Measurements from ENCODE around the gene ASIC4. TPM values are rescaled to one million over a fixed set of nuclear protein-coding genes. Genes with fewer than 3 reads are reported as not detected.

ASIC4 gene, protein sequence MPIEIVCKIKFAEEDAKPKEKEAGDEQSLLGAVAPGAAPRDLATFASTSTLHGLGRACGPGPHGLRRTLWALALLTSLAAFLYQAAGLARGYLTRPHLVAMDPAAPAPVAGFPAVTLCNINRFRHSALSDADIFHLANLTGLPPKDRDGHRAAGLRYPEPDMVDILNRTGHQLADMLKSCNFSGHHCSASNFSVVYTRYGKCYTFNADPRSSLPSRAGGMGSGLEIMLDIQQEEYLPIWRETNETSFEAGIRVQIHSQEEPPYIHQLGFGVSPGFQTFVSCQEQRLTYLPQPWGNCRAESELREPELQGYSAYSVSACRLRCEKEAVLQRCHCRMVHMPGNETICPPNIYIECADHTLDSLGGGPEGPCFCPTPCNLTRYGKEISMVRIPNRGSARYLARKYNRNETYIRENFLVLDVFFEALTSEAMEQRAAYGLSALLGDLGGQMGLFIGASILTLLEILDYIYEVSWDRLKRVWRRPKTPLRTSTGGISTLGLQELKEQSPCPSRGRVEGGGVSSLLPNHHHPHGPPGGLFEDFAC
- under 1 TPM in 1 of 3 donors, not detected in 2; 0.08 TPM for total RNA-seq

DNA sequence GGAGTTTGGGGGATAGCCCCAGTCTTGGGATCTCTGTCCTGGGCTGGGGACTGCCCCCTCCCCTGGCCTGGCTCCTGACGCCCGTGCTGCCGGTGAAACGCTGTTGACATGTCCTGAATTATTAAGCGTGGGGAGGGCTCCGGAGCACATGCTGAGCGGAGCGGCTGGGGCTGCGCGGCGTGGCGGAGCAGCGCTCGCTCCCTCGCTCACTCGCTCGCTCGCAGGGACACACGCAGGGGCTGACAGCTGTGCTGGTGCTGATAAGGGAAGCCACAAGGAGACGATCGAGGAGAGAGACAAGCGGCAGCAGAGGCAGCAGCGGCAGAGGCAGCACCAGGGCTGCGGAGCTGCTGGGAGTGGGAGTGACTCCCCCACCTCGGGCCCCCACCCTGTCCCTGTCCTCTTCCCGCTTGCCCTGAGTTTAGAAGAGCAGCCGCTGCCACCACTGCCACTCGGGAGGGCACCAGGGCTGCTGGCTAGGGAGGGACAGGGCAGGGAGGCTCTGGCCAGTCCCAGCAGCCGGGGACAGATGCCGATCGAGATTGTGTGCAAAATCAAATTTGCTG is at the start of gene ASIC4:
ASIC4 (plus strand) TSS at position 287 of the 566 bp plus-strand sequence; CDS start at position 530, 243 bp downstream.
- H3K4me1 Mint-ChIP-seq (ENCODE audit: low read depth), result peaks cover 25% of the 10 kb centered on the region
- peaks cover 88% of the 10 kb centered on the region for H3K27me3 Mint-ChIP-seq (ENCODE audit: low read depth)
- DNase-seq (no peak), ATAC-seq (peak; percentile 23 to 29)
- no peaks in the 10 kb centered on the region for H3K9me3 Mint-ChIP-seq
- H3K4me3 Mint-ChIP-seq, result peak within 1 kb of the TSS; percentile 48
- H3K36me3 Mint-ChIP-seq (ENCODE audit: insufficient read depth), result no peaks in the 10 kb centered on the region

GRCh38 chr2:219465659-219466561 is 48.4 kb upstream of the ASIC4 start:
- no peak for ATAC-seq

DNA sequence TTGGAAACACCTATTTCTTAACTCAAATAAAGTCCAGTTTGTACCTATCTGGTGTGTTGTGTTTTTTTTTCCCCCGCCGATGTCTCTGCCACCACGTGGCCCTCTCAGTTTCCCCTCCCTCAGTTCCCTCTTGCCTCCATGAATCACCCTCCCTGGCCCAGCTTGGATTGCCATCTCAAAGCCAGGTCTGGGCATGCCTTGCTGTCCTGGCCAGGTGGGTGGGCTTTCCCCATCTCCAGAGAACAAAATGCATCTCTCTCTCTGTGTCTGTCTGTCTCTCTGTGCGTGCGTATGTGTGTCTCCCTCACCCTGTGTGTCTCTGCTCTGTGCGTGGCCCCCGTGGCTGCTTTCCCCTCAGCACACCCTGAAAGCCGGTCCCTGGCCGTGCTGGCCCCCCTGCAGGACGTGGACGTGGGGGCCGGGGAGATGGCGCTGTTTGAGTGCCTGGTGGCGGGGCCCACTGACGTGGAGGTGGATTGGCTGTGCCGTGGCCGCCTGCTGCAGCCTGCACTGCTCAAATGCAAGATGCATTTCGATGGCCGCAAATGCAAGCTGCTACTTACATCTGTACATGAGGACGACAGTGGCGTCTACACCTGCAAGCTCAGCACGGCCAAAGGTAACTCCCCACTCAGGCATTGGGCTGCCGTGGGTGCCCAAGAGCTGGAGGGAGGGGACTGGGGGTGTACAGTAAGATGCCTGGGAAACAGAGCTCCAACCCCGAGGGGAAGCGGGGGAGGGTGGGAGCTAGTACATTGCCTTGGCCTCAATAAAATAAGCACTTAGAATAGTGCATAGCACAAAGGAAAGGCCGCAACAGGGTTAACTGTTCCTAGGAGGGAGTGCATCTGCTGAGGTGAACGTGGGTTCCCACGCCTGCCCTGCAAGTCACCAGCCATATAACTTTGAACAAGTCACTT is 47.2 kb upstream of the ASIC4 start:
- H3K27me3 Mint-ChIP-seq (ENCODE audit: low read depth), result no peaks in the 10 kb centered on the region
- no peaks in the 10 kb centered on the region for H3K9me3 Mint-ChIP-seq
- H3K4me3 Mint-ChIP-seq, result no peak overlapping the region
- ATAC-seq (no peak), DNase-seq (no peak)
- H3K36me3 Mint-ChIP-seq (ENCODE audit: insufficient read depth), result no peaks in the 10 kb centered on the region
- H3K4me1 Mint-ChIP-seq (ENCODE audit: low read depth), result no peaks in the 10 kb centered on the region

More at GRCh38 chr2:219465659-219466561, 48.4 kb upstream of the ASIC4 start:
- H3K27me3 Mint-ChIP-seq (ENCODE audit: low read depth), result no peaks in the 10 kb centered on the region
- H3K4me1 Mint-ChIP-seq (ENCODE audit: low read depth), result no peaks in the 10 kb centered on the region
- no peak overlapping the region for H3K4me3 Mint-ChIP-seq
- DNase-seq, result no peak
- H3K9me3 Mint-ChIP-seq, result no peaks in the 10 kb centered on the region
- no peaks in the 10 kb centered on the region for H3K36me3 Mint-ChIP-seq (ENCODE audit: insufficient read depth)

DNA sequence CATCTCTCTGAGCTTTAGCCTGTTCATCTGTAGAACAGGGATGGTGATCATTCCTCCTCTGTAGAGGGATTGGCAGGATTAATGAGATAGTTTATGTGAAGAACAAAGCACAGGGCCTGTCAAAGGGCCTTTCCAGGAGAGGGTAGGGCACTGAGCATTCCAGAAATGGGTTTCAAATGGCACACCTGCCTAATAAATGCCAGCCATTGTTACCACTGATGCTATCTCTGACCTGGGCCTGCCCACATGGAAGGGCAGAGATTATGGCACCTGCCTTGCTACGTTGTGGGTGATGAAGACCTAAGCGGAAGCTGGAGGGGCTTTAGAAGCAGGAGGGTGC is 46.6 kb upstream of the ASIC4 start:
- Mint-ChIP-seq H3K4me1 (ENCODE audit: low read depth) (no peaks in the 10 kb centered on the region), H3K27me3 (ENCODE audit: low read depth) (no peaks in the 10 kb centered on the region), H3K4me3 (no peak overlapping the region), H3K9me3 (no peaks in the 10 kb centered on the region), H3K36me3 (ENCODE audit: insufficient read depth) (no peaks in the 10 kb centered on the region)
- DNase-seq (no peak), ATAC-seq (no peak)

- no peaks in the 10 kb centered on the region for H3K4me1 Mint-ChIP-seq (ENCODE audit: low read depth)
- no peak for ATAC-seq
- DNase-seq, result no peak
- no peaks in the 10 kb centered on the region for H3K36me3 Mint-ChIP-seq (ENCODE audit: insufficient read depth)
- no peak overlapping the region for H3K4me3 Mint-ChIP-seq
- H3K27me3 Mint-ChIP-seq (ENCODE audit: low read depth), result no peaks in the 10 kb centered on the region
- no peaks in the 10 kb centered on the region for H3K9me3 Mint-ChIP-seq
These were observed 45.7 kb upstream of the ASIC4 start for GRCh38 chr2:219468410-219469185.

DNA sequence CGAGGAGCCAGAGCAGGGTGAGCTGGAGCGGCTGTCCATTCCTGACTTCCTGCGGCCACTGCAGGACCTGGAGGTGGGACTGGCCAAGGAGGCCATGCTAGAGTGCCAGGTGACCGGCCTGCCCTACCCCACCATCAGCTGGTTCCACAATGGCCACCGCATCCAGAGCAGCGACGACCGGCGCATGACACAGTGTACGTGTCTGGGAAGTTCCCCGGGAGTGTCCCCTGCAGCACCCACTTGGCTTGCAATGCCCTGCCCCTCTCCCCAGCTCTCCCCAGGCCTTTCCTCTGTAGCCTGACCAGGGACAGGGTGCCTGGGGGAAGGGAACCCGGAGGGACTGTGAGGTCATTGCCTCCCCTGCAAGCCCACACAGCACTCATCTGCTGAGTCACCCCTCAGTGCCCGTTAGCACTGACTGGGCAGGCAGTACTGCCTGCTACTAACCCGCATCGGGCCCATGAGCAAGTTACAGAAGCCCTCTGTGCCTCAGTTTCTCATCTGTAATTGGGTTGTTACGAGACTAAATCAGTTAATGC is 45.0 kb upstream of the ASIC4 start:
- Mint-ChIP-seq H3K4me3 (no peak overlapping the region), H3K27me3 (ENCODE audit: low read depth) (no peaks in the 10 kb centered on the region), H3K9me3 (no peaks in the 10 kb centered on the region), H3K36me3 (ENCODE audit: insufficient read depth) (no peaks in the 10 kb centered on the region), H3K4me1 (ENCODE audit: low read depth) (no peaks in the 10 kb centered on the region)
- no peak for DNase-seq
- no peak for ATAC-seq

DNA sequence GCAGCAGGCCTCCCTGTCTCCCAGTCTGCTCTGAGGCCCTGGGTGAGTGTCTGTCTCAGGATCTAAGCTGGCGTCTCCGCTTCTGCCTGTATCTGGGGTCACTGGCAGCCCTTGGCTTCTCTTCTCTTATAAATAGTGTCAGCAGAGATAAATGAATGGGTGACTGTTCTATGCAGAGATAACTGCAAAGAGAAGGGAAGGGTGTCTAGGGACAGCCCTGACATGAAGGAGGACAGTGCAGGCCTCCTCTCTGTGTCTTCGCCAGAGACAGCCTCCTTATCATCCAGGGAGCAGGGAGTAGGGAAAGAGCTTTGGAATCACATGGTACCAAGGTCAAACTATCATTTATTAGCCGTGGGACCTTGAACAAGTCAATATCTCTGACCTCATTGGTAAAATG is 43.9 kb upstream of the ASIC4 start:
- H3K4me3 Mint-ChIP-seq, result no peak overlapping the region
- H3K36me3 Mint-ChIP-seq (ENCODE audit: insufficient read depth), result no peaks in the 10 kb centered on the region
- H3K9me3 Mint-ChIP-seq, result no peaks in the 10 kb centered on the region
- ATAC-seq, result no peak
- no peaks in the 10 kb centered on the region for H3K4me1 Mint-ChIP-seq (ENCODE audit: low read depth)
- no peak for DNase-seq
- H3K27me3 Mint-ChIP-seq (ENCODE audit: low read depth), result peaks cover under 1% of the 10 kb centered on the region

DNA sequence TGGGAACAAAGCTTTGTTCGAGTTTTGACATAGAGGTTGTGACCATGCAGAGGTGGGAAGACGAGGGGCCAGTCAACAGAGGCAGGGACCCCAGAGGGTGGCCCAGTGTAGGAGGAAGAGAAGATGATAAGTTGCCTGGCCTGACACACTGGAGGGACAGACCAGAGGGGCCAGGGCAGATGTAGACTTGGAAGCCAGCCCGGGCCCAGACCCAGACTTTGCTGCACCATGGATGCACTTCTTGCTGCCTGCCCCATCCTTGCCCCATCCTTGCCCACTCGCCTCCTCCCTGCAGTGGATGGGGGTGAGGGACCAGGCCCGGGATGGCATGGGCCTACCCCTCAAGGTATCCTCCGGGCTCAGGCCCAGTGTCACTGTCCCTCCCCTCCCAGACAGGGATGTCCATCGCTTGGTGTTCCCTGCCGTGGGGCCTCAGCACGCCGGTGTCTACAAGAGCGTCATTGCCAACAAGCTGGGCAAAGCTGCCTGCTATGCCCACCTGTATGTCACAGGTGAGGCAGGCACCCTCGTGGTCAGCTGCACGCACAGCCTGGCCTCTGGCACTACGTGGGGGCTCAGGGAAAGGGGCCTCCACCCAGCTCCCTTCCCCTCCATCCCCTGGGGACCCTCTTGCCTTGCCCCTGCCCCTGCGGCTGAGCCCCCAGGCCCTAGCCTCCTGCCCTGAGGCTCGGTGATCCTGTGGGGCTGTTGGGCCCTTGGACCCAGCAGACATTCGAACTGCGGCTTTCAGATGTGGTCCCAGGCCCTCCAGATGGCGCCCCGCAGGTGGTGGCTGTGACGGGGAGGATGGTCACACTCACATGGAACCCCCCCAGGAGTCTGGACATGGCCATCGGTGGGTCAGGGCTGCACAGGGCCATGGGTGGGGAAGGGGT is 42.6 kb upstream of the ASIC4 start:
- H3K27me3 Mint-ChIP-seq (ENCODE audit: low read depth), result peaks cover 7% of the 10 kb centered on the region
- no peaks in the 10 kb centered on the region for H3K9me3 Mint-ChIP-seq
- DNase-seq (no peak), ATAC-seq (no peak)
- no peaks in the 10 kb centered on the region for H3K36me3 Mint-ChIP-seq (ENCODE audit: insufficient read depth)
- H3K4me1 Mint-ChIP-seq (ENCODE audit: low read depth), result peaks cover 4% of the 10 kb centered on the region
- no peak overlapping the region for H3K4me3 Mint-ChIP-seq

DNA sequence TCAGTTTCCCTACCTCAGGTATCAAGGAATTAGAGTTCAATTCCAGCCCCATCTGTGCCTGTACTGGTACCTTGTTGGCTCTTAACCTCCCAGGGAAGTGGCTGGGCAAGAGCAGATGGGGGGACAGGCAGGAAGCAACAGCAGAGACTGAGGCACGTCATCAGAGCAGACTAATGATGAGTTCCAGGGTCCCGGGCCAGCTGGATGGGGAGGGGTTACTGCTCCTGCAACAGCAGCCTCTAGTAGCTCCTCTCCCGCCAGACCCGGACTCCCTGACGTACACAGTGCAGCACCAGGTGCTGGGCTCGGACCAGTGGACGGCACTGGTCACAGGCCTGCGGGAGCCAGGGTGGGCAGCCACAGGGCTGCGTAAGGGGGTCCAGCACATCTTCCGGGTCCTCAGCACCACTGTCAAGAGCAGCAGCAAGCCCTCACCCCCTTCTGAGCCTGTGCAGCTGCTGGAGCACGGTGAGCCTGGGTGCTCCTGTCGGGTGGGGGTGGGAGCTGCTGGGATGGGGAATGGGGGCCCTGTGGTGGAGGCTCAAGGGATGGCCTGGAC is 41.6 kb upstream of the ASIC4 start:
- no peak for DNase-seq
- Mint-ChIP-seq H3K36me3 (ENCODE audit: insufficient read depth) (no peaks in the 10 kb centered on the region), H3K9me3 (no peaks in the 10 kb centered on the region), H3K4me3 (no peak overlapping the region), H3K4me1 (ENCODE audit: low read depth) (peaks cover 4% of the 10 kb centered on the region), H3K27me3 (ENCODE audit: low read depth) (peaks cover 7% of the 10 kb centered on the region)
- no peak for ATAC-seq

DNA sequence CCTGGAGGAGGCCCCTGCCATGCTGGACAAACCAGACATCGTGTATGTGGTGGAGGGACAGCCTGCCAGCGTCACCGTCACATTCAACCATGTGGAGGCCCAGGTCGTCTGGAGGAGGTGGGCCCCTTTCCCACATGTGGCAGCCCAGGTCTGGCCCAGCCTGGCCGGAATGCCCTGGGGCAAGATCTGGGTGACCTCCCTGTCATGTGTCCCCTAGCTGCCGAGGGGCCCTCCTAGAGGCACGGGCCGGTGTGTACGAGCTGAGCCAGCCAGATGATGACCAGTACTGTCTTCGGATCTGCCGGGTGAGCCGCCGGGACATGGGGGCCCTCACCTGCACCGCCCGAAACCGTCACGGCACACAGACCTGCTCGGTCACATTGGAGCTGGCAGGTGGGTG is 40.8 kb upstream of the ASIC4 start:
- ATAC-seq, result no peak
- H3K4me1 Mint-ChIP-seq (ENCODE audit: low read depth), result peaks cover 4% of the 10 kb centered on the region

GRCh38 chr2:219474285-219475060 is 39.8 kb upstream of the ASIC4 start:
- DNase-seq (no peak), ATAC-seq (no peak)
- H3K9me3 Mint-ChIP-seq, result no peaks in the 10 kb centered on the region
- H3K4me1 Mint-ChIP-seq (ENCODE audit: low read depth), result peaks cover 4% of the 10 kb centered on the region
- H3K27me3 Mint-ChIP-seq (ENCODE audit: low read depth), result peaks cover 7% of the 10 kb centered on the region
- H3K4me3 Mint-ChIP-seq, result no peak overlapping the region
- no peaks in the 10 kb centered on the region for H3K36me3 Mint-ChIP-seq (ENCODE audit: insufficient read depth)

More for the DNA sequence above, 40.8 kb upstream of the ASIC4 start:
- no peak for DNase-seq
- Mint-ChIP-seq H3K4me3 (no peak overlapping the region), H3K9me3 (no peaks in the 10 kb centered on the region), H3K36me3 (ENCODE audit: insufficient read depth) (no peaks in the 10 kb centered on the region), H3K27me3 (ENCODE audit: low read depth) (peaks cover 7% of the 10 kb centered on the region)

Data from activated T-cell treated with anti-CD3 and anti-CD28 coated beads, Interleukin-2, amount 50 U/mL, for 4 hours (primary cell).